HG02885 (cell line): ENCODE results near the gene METTL16.
"Not testable (repeated sequence)": the region's sequence is repeated elsewhere in the genome, so short reads cannot be mapped to it uniquely, and the experiment has no call there.

Experiments used
- ATAC-seq: cut with Tn5 transposase; IDR thresholded peaks from one replicate; pipeline ENCODE4 v1.9.1; 2021; ENCODE audit warnings: mild to moderate bottlenecking; ENCODE audit not compliant: unreplicated experiment, poor library complexity

The METTL16 gene, protein sequence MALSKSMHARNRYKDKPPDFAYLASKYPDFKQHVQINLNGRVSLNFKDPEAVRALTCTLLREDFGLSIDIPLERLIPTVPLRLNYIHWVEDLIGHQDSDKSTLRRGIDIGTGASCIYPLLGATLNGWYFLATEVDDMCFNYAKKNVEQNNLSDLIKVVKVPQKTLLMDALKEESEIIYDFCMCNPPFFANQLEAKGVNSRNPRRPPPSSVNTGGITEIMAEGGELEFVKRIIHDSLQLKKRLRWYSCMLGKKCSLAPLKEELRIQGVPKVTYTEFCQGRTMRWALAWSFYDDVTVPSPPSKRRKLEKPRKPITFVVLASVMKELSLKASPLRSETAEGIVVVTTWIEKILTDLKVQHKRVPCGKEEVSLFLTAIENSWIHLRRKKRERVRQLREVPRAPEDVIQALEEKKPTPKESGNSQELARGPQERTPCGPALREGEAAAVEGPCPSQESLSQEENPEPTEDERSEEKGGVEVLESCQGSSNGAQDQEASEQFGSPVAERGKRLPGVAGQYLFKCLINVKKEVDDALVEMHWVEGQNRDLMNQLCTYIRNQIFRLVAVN

DNA sequence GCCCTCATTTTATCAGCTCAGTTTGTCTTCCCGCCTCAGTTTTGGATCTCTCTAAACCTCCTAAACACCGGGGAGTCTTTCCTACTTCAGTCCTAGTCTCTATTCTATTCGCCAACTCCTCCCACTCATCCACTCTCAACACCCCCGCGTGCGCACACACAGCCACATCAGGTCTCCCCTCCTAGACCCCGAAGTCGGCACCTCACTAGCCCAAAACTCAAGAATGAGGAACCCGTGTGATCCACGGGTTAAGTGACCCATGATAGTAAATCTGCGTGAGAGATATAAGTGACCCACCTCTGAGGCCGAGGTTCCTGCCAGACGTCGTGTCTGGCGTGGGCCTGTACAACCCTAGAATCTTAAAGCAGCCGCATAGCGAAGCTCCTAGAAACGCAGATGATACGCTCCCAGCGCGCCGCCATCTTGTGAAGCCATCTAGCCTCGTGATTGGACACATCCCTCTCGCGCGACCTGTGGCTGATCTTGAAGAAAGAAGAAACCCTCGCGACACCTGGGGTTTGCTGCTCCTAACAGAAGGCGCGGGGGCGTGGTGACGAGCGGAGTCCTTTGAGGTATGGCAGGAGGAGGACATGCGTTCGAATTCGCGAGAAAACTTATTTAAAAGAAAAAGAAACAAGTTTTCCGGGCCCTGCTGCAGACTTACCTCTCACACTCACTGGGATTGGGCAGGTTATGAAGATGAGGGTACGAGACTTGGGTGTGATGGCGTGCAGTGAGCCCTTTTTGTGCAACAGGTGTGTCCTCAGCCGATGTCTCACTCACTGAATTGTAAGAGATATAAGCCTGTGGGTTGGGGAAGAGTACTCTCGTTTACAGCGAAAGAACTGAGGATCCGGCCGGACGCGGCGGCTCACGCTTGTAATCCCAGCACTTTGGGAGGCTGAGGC, at the start of gene METTL16:
METTL16 (minus strand) TSS at position 427 of the 908 bp plus-strand sequence. CDS start 9,557 bp downstream, outside the sequence.
- peak; percentile 95 for ATAC-seq

DNA sequence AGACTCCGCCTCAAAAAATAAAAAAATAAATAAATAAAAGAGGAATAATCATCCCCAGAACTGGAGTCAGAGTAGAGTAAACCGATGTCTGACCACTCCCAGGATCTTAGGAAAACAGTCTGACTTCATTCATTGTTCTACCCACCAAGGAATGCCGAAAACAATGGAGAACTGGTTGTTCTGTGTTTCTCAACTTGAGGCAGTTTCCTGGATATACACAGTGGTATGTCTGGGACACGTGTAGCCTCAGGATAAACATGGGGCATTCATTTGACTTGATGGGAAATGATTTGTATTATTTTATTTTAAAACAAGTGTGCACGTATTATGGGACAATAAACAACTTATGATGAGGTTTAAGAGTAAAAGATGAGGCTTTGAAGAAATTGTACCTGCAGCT, 49.0 kb upstream of the METTL16 start:
- no peak for ATAC-seq

DNA sequence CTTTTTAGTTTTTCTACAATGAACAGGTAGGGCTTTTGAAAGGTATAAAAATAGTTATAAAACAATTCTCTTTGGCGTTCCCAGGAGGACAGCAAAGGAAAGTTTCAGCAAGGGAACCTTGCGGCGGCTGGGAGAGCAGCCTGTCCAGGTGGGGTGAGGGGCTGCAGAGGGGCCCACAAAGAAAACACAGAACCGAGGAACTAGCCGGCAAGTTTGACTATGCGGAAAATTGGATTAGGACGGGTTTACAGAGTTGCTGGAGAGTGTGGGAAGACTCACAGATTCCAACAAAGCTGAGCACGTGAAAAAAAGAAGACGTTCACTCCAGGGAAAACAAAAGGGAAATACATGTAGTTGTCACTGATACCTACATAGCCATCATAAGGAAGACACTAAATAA, 40.2 kb upstream of the METTL16 start:
- no peak for ATAC-seq

DNA sequence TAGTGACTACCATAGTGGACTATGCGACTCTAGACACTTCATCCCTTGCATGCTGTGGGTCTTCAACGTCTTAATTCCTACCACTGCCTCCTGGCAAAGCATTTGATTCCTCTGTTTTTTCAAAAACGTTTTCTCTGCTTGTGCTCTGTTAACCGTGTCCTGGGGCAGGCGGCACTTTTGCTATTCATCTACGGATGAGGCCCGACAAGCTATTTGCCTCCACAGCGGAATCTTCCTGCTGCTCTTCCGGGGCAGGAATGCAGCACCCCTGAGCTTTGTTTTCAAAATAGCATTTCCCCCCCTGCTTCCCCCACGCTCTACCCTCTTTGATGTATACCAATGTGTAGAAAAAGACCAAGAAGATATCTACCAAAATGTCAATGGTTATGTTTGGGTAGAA, 39.8 kb upstream of the METTL16 start:
- ATAC-seq = no peak

DNA sequence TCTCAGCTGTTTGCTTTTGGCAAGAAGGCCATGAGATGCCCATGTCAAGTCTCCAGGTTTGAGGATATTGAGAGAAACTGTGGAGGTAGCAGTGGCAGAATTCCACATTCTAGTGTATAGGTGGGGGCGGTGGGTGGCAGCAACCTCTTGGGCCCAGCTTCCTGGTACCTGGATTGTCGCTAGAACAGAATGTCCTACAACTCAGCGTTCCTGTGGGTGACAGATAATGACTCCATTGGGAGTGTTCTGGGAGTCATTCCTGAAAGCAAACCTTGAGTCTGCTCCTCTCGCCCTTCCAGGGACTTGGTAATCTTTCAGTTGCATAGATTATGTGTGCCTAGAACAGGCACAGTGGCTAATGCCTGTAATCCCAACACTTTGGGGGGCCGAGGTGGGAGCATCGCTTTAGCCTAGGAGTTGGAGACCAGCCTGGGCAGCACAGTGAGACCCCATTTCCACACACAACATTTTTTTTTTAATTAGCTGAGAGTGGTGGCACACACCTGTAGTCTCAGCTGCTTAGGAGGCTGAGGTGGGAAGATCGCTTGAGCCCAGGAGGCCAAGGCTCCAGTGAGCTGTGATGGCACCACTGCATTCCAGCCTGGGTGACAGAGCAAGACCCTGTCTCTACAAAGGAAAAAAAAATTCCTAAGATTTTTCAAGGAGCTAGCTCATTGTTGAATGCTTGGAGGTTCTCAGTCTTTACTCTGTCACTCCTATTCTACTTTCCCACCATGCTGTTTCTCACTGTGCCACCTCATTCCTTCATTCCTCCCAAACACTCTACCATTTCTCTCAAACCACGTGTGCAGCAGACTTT, 37.9 kb upstream of the METTL16 start:
- ATAC-seq = no peak

DNA sequence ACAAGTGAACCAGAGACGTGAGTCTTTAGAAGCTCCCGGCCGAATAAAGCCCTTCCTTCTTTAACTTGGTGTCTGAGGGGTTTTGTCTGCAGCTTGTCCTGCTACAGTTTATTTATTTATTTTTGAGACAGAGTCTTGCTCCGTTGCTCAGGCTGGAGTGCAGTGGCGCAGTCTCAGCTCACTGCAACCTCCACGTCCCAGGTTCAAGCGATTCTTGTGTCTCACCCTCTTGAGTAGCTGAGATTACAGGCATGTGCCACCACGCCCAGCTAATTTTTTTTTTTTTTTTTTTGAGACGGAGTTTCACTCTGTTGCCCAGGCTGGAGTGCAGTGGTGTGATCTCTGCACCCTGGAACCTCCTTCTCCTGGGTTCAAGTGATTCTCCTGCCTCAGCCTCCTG, 36.3 kb upstream of the METTL16 start:
- not testable (repeated sequence) for ATAC-seq

DNA sequence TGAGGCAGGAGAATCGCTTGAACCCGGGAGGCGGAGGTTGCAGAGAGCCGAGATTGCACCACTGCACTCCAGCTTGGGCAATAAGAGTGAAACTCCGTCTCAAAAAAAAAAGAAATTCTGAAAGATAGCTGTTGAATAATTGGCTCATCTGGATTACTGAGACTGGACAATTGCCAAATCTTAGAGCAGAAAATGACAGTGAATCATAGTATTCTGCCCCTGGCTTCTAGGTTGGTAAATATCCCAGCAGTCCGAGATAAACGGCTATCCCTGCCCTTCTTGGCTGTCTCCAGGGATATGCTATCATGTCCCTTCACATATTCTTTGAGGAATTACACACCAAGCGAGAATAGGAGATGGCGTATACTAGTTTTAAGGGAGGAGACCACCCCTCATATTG, 35.5 kb upstream of the METTL16 start:
- no peak for ATAC-seq

DNA sequence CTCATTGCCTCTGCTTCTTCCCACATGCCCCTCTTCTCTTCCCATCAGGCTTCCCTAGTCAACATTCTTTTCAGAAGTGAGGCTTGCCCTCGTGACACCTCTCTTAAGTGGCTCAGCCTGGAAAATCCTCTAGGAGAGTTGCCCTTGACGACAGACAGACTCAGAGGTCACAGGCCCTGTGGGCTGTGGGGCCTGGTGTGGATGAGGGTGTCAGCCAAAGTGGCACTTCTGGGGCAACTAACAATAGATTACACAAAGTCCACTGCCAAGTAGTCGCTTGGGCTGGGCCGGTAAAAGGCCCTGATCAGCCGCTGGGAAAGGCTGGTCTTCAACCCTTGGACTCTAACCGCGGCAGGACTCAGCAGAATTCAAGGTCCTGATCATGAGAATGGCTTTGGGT, 33.7 kb upstream of the METTL16 start:
- ATAC-seq = no peak

DNA sequence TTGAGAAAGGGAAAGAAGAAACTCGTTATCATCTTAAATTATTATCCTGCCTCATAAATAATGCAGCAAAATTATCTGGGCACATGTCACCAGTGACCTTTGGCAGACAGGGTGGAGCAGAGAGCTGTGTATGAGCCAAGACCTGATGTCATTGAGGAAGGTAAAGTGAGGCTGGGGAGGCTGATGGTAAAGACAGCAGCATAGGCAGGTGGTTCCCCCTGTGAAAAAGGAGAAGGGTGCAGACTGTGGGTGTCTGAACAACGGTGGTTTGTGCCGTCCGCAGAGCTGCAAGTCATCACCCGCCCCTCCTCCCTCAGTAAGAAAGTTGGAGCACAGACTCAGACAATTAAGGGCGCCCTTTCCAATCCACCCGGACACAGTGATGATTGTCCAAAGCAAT, 30.8 kb upstream of the METTL16 start:
- no peak for ATAC-seq

DNA sequence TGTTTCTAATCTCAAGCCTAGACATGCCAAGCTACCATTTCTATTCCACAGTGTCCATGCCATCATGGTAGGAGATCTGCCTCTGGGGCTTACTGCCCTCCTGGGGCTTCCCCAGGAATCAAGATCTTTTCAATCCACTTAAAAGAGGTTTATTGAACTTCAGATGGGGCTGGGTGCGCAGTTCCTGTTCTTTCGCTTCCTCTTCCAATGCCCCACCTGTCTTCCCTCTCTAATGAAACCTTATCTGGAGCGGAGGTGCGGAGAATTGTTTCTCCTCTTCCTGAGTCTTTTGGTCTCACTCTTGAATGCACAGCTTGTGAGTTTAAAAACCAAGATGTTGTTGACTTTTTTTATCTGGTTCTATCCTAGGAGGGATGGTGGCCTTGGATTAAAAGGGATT, 30.4 kb upstream of the METTL16 start:
- no peak for ATAC-seq

DNA sequence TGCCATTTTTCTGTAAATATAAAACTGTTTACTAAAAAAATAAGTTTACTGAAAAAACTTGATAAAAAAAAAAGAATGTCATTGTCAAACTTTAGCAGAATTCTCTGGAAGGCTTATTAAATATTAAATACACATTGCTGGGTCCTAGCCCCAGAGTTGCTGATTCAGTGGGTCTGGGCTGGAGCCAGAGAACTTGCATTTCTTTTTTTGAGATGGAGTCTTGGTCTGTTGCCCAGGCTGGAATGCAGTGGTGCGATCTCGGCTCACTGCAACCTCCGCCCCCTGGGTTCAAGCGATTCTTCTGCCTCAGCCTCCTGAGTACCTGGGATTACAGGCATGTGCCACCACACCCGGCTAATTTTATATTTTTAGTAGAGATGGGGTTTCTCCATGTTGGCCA, 25.9 kb upstream of the METTL16 start:
- not testable (repeated sequence) for ATAC-seq

DNA sequence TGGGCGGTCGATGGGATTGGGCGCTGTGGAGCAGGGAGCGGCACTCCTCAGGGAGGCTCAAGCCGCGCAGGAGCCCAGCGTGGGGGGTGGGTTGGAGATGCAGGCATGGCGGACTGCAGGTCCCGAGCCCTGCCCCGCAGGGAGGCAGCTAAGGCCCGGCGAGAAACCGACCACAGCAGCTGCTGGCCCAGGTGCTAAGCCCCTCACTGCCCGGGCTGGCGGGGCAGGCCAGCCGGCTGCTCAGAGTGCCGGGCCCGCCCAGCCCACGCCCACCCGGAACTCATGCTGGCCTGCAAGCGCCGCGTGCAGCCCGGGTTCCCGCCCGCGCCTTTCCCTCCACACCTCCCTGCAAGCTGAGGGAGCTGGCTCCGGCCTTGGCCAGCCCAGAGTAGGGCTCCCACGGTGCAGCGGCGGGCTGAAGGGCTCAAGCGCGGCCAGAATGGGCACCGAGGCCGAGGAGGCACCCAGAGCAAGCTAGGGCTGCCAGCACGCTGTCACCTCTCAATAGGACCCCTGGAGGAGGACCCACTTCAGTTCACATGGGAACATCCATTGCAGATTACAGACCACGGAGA, 20.5 kb upstream of the METTL16 start:
- no peak for ATAC-seq

DNA sequence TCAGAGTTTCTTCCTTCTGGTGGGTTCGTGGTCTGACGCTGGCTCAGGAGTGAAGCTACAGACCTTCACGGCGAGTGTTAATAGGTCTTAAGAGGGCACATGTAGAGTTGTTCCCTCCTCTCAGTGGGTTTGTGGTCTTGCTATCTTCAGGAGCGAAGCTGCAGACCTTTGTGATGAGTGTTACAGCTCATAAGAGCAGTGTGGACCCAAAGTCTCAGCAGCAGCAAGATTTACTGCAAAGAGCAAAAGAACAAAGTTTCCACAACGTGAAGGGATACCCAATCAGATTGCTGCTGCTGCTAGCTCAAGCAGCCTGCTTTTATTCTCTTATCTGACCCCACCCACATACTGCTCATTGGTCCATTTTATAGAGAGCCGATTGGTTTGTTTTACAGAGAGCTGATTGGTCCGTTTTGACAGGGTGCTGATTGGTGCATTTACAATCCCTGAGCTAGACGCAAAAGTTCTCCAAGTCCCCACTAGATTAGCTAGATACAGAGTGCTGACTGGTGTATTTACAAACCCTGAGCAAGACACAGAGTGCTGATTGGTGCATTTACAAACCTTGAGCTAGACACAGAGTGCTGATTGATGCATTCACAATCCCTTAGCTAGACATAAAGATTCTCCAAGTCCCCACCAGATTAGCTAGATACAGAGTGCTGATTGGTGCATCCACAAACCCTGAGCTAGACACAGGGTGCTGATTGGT, 19.7 kb upstream of the METTL16 start:
- not testable (repeated sequence) for ATAC-seq

DNA sequence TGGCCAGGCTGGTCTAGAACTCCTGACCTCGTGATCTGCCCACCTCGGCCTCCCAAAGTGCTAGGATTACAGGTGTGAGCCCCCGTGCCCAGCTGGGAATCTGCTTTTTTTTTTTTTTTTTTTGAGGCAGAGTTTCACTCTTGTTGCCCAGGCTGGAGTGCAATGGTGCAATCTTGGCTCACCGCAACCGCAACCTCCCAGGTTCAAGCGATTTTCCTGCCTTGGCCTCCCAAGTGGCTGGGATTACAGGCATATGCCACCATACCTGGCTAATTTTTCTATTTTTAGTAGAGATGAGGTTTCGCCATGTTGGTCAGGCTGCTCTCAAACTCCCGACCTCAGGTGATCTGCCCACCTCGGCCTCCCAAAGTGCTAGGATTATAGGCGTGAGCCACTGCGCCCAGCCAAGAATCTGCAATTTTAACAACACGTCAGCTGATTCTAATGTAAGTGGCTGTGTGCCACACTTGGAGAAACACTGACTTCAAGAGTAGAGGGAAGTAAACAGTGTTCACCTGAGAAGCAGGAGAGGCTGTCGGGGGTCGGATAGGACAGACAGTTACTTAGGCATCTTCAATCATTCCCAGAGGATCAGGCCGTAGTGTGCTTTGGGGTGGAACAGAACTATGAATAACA, 10.2 kb upstream of the METTL16 start:
- not testable (repeated sequence) for ATAC-seq

DNA sequence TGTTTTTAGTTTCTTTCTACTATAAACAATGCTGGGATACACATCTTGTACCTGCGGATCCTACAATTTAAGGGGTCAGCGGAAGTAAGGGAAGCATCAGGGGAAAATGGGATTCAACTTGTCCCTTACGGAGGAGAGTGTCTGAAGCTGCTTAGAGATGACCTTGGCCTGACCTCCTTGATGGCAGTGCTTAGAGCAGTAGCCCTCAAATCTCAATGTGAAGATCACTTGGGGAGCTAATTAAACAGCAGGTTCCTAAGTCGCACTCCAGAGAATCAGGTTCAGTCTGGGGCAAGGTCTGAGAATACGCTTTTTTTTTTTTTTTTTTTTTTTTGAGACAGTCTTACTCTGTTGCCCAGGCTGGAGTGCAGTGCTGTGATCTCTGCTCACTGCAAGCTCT, 9.6 kb upstream of the METTL16 start:
- ATAC-seq = no peak

DNA sequence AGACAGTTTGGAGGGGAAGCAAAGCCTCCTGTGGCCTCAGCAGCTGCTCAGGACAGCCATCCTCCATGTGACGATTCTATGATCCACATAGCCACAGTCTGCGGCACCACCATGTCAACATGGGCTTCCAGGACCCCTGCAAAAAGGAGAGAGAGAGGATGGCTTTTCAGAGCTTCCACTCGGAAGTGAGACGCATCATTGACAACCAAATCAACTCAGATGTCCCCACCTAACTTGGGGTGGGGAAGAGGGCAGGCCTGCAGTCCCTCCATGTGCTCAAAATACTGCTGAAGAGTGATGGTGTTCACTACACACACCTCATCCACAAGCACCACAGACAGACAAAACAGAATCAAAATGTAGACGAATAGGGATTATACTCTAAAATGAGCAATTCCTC, 5.9 kb upstream of the METTL16 start:
- no peak for ATAC-seq

DNA sequence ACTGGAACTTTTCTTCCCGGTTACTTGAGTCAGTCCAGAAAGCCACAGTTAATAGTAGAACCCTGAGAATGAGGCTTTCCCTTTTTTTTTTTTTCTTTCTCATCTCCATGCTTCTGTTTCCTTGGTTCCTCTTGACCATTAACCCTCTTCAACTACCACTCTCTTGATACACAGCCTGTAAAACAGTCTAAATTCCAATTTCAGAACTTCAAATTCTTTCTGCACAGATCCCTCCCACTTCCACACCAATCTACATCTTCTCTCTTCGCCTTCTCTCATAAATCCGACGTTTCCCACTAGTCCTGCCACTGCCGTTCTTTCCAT, 588 bp downstream of the METTL16 start:
- ATAC-seq = no peak

DNA sequence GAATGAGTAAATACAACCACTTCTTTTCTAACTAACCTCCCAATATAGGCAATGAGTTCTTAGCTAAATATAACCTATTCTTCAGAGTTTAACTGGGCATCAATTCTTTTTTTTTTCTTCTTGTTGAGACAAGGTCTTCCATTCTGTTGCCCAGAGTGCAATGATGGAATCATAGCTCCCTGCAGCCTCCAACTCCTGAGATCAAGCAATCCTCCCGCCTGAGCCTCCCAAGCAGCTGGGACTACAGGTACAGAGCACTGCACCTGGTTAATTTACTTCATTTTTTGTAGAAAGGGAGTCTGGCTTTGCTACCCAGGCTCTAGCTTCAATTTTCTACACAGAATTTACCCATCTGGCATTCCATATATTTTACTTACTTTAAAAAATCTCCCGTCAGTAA, 1.1 kb downstream of the METTL16 start:
- no peak for ATAC-seq

DNA sequence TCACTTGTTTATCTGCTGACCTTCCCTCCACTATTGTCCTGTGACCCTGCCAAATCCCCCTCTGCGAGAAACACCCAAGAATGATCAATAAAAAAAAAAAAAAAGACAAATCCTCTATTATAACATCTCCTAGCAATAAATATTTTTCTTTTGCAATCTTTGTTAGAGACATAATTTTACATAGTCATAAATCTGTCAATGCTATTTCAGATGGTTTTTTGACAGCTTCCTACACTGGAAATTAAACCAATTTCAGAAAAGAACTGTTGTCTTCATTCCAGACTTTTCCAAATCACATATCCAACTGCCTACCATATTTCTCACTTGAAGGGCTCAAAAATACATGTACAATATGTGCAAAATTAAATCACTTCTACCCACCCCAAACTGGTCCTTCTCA, 3.7 kb downstream of the METTL16 start:
- no peak for ATAC-seq
